Fibroblast of mammary gland (primary cell): ENCODE measurements around the gene IFFO2.

Source experiments
- DNase-seq: peaks from one replicate; pipeline ENCODE4 v3.0.0-alpha.2; 2010; ENCODE audit warnings: low read depth
- H3K4me3 ChIP-seq: 2 replicates; pipeline ENCODE4 v1.5.1; 2011; ENCODE audit warnings: low read depth, mild to moderate bottlenecking, low read length, moderate library complexity; ENCODE audit not compliant: control insufficient read depth
- TF ChIP-seq, protein P1 (sequence below): conservative IDR thresholded peaks from 2 replicates; pipeline ENCODE4 v1.5.1; 2011; ENCODE audit warnings: low read depth, low read length, inconsistent platforms; ENCODE audit not compliant: control insufficient read depth, insufficient read depth

IFFO2 gene

DNA sequence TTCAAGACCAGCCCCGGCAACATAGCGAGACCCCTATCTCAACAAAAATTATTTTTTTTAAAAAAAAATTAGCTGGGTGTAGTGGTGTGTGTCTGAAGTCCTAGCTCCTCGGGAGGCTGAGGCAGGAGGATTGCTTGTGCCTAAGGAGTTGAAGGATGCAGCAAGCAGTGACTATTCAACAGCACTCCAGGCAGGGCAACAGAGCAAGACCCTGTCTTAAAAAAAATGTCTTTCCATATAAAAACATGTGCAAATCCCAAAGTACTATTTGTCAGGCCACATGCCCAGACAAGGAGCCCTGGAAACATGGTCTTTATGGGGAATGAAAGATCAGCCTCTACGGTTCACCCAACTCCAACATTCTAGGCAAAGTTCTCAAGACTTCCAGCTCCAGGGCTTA is 13.3 kb downstream of the IFFO2 start:
- H3K4me3 ChIP-seq = no peak overlapping the region
- no peak for DNase-seq
- TF ChIP-seq, protein P1, sequence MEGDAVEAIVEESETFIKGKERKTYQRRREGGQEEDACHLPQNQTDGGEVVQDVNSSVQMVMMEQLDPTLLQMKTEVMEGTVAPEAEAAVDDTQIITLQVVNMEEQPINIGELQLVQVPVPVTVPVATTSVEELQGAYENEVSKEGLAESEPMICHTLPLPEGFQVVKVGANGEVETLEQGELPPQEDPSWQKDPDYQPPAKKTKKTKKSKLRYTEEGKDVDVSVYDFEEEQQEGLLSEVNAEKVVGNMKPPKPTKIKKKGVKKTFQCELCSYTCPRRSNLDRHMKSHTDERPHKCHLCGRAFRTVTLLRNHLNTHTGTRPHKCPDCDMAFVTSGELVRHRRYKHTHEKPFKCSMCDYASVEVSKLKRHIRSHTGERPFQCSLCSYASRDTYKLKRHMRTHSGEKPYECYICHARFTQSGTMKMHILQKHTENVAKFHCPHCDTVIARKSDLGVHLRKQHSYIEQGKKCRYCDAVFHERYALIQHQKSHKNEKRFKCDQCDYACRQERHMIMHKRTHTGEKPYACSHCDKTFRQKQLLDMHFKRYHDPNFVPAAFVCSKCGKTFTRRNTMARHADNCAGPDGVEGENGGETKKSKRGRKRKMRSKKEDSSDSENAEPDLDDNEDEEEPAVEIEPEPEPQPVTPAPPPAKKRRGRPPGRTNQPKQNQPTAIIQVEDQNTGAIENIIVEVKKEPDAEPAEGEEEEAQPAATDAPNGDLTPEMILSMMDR = no peak

DNA sequence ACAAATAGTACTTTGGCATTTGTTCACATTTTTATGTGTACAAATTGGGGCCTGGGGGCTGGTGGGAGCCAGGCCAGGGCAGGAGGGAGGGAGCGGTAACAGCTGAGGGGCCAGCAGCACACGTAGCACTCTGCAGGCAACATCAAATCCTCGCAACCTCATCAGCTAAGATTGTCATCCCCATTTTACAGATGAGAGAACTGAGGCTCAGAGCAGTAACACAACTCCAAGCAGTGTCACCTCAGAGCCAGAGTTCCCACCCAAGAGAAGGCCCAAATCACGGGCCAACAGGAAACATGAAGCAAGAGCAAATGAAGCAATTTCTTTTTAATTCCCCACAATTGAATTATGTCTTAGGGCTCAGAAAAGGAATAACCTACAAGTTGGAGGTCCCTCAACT is 14.1 kb downstream of the IFFO2 start:
- no peak overlapping the region for H3K4me3 ChIP-seq
- DNase-seq = no peak
- TF ChIP-seq, protein P1 = no peak

DNA sequence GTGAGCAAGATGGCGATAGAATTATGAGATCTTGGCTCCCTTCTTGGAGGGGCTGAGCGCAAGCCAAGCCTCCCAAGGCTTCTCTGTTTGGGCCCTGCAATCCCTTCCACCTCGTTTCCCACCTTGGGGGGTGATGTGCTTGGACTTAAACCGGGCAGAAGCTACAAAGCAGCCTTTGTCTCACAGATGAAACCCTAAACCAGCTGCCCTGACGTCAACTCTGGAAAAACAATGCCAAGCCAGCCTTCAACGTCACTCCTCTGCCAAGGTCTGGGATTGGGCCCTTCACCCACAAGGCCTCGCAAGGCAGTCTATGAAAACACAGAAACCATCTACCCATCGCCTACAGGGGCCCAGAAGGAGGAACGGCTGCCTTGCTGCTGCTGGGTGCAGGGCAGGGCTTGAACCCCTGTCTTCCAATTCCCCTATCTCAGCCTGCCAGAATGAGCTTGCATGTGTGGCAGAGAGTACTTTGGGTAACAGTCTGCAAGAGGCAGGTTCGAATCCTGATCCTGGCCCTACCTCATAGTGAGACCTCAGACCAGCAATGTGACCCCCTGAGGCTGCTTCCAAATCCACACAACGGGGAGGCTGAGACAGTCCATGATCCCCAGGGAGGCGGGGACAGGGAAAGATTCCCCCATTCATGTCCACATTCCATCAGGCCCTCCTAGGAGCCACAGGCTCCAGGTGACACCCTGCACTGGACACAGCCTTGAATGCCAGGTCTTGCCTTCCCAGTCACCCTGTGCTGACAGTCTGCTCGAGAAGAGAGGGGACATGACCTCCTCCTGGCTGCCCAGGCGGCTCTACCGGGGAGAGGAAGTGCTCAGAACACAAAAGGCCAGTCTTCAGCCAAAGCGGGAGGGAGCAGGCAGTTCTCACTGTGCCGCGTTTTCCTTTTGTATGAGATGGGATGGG is 15.0 kb downstream of the IFFO2 start:
- DNase-seq = peak; percentile 55
- no peak overlapping the region for H3K4me3 ChIP-seq
- TF ChIP-seq, protein P1 = no peak

DNA sequence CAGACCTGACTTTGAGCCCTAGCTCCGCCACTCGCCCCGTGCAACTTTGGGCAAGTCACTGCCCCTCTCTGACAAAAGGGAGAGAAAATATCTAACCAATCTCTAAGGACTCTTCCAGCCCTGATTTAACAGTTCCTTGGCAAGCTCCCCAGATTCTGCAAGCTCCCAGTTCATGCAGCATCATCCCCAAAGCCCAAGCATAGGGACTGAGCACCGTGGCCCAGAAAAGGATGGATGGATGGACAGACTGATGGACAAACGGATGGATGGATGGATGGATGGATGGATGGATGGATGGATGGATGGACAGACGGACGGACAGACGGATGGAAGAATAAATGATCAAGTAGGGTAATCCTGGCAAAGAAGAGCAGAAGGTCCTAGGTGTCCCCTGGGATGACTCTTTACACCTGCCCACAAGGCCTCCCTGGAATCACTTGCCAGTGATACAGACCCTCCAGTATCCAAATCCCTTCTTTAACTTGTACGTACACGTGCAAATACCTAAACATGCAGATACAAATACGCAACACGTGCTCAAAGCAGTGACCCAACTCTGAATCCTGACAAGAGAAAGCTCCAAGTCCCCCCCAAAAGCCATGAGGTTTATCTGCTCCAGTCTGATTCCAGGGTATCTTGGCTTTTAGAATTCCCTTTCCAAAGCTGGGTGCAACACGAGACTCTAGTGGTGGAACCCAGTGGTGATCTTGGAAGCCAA is 16.0 kb downstream of the IFFO2 start:
- H3K4me3 ChIP-seq = no peak overlapping the region
- DNase-seq = peak; percentile 40
- TF ChIP-seq, protein P1 = no peak

DNA sequence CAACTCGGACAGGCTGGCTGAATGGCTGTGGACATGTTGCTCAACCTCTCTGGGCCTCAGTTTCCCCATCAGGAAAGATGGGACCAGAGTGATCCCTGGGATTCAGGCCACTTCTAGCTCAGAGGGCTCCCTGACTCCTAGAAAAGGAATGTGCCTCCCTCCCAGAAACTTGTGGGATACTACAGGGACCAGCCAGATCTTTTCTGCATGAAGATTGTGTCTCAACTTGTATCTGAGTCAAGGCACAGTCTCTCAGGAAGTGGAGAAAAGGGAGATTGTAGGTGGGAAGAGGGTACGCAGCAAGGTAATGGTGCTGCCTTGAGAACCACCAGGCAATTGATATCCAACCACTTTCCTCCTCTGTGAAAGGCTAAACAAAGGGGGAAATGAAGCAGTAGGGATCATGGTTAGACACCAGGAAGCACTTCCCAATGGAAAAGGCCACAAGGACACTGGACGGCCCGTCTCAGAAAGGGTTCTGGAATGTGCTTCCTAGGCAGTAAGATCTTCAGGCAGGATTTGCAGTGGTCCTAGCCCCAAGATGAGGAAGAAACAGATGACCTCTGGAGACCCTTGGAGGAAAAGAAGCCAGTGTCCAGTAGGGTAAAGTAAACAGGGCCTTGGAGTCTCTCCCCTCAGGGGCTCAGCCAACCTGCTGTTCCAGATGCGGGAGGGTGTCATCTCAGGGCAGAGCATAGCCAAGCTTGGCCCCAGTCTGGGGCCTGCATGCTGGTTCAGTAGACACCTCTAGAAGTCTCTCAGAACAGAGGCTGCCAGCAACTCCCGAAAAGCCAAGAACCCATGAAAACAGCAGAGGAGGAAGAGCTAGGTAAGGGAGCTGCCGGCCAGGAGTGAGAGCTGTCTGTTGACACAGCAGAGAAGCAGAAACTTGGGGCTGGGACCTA is 16.8 kb downstream of the IFFO2 start:
- TF ChIP-seq, protein P1 = no peak
- peak; percentile 48 for DNase-seq
- no peak overlapping the region for H3K4me3 ChIP-seq

DNA sequence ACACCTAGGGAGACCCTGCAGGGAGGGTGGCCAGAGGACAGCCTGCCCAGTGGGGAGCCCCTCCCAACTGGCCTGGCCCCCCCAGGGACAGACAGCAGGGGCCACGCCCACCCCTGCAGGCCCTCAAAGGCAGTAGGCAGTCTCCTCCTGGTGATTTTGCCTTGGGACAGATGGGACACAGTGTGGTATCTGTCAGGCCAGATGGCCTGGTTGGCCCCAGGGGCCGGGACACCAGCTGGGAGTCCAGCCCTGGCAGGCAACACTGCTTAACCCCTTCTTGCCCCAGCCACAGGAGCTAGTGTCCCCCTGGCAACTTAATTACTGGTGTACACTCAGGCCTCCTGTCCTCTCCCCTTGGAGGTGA is 17.8 kb downstream of the IFFO2 start:
- TF ChIP-seq, protein P1 = no peak
- H3K4me3 ChIP-seq = no peak overlapping the region
- no peak for DNase-seq
